ENCODE results near the gene PYCARD. TPM values are rescaled to one million over a fixed set of nuclear protein-coding genes. Genes with fewer than 3 reads are reported as not detected.

Gene PYCARD
- total RNA-seq (2014; rRNA removed) (16.5 and 29.8 TPM in 2 replicates), Bru-seq, nascent RNA (percentile 40 among the genes with signal in this experiment), BruChase-seq, experiment 1, labeled RNA remaining after a 6-hour chase (percentile 44 among the genes with signal in this experiment), BruChase-seq, experiment 2, labeled RNA remaining after a 2-hour chase (percentile 32 among the genes with signal in this experiment)
- long read RNA-seq, transcript PYCARD-201 (3 exons, 990 nt), result major isoform, 8 of 12 reads
- long read RNA-seq, partial matches to known transcripts, result 2 of 12 reads
- long read RNA-seq, other reads (novel, unspliced or antisense), result 0 of 12 reads

GRCh38 chr16:31202414-31203375 is at the start of gene PYCARD:
Gene PYCARD, minus strand, starts transcription at chr16:31202760. Its CDS starts 70 bp downstream, at chr16:31202690.
- CTCF ChIA-PET, result no interaction called here
- H3K27me3 ChIP-seq (ENCODE audit: low read length), result no peaks in the 10 kb centered on the region
- intact Hi-C loops (cut with micrococcal nuclease), result loop anchor here (10.0 kb wide), 1 partner anchor 252 kb away; the partner anchor contains the start of gene ARMC5
- no peak within 1 kb of the TSS for H3K27ac ChIP-seq (ENCODE audit: low read length)
- TF ChIP-seq EZH2phosphoT487 (IDR thresholded peaks at IDR 0.05; ENCODE audit: borderline replicate concordance, low read length) (no peak), CTCF (conservative IDR thresholded peaks at IDR 0.05; ENCODE audit: low read depth, low read length) (no peak), EZH2 (IDR thresholded peaks at IDR 0.05; ENCODE audit: low read length, unreplicated experiment) (no peak)
- ATAC-seq (peak; percentile 32), DNase-seq (peak; percentile 17)
- H4K20me1 ChIP-seq (ENCODE audit: low read length), result peaks cover 6% of the 10 kb centered on the region; the same call in 1 of the 2 replicates
- no peaks in the 10 kb centered on the region for H3K79me2 ChIP-seq (ENCODE audit: low read length)
- no peaks in the 10 kb centered on the region for H3K9me3 ChIP-seq (ENCODE audit: low read length)
- H3K9me2 ChIP-seq (replicated peaks; ENCODE audit: low read length), result no peaks in the 10 kb centered on the region
- H3F3A ChIP-seq (ENCODE audit: low read length, unreplicated experiment), result no peaks in the 10 kb centered on the region
- H3K4me3 ChIP-seq (ENCODE audit: low read length), result peak within 1 kb of the TSS; percentile 68
- 0 out of 2 replicates have a peak within 1 kb of the TSS, but pooled peaks have one; percentile 38 for H2AFZ ChIP-seq (ENCODE audit: low read length)
- H3K4me1 ChIP-seq (ENCODE audit: insufficient read depth, low read length), result peaks cover 22% of the 10 kb centered on the region; the same call in 1 of the 2 replicates
- POLR2A ChIA-PET (ENCODE audit: unreplicated experiment), result interaction anchor here (0.6 kb wide), 1 partner anchor 85 kb away, joined by 4 read pairs; the partner anchor contains the start of gene KAT8
- no peaks in the 10 kb centered on the region for H3K36me3 ChIP-seq (ENCODE audit: low read depth, low read length)
- H3K4me2 ChIP-seq (ENCODE audit: low read length), result peak within 1 kb of the TSS; percentile 83
- H3K9ac ChIP-seq (ENCODE audit: low read length), result no peak within 1 kb of the TSS
- BruUV-seq (replicated peaks), result no TSS peak

GRCh38 chr16:31251435-31251834 is 48.9 kb upstream of the PYCARD start:
- no peaks in the 10 kb centered on the region for H3K9me2 ChIP-seq (replicated peaks; ENCODE audit: low read length)
- DNase-seq (no peak), ATAC-seq (no peak)
- CTCF ChIA-PET, result no interaction called here
- no peak for TF ChIP-seq EZH2phosphoT487 (IDR thresholded peaks at IDR 0.05; ENCODE audit: borderline replicate concordance, low read length)
- TF ChIP-seq EZH2 (IDR thresholded peaks at IDR 0.05; ENCODE audit: low read length, unreplicated experiment), result no peak
- no peak for TF ChIP-seq CTCF (conservative IDR thresholded peaks at IDR 0.05; ENCODE audit: low read depth, low read length)
- intact Hi-C loops (cut with micrococcal nuclease), result no loop called here
- POLR2A ChIA-PET (ENCODE audit: unreplicated experiment), result no interaction called here
- no peaks in the 10 kb centered on the region for H3K9me3 ChIP-seq (ENCODE audit: low read length)
- no TSS peak for BruUV-seq (replicated peaks)
- no peaks in the 10 kb centered on the region for H3K79me2 ChIP-seq (ENCODE audit: low read length)
- H4K20me1 ChIP-seq (ENCODE audit: low read length), result no peaks in the 10 kb centered on the region
- H3K27me3 ChIP-seq (ENCODE audit: low read length), result peaks cover 14% of the 10 kb centered on the region; the same call in 1 of the 2 replicates
- H3K4me2 ChIP-seq (ENCODE audit: low read length), result no peak overlapping the region
- no peak overlapping the region for H3K27ac ChIP-seq (ENCODE audit: low read length)
- no peak overlapping the region for H2AFZ ChIP-seq (ENCODE audit: low read length)
- H3K4me1 ChIP-seq (ENCODE audit: insufficient read depth, low read length), result no peaks in the 10 kb centered on the region
- H3K36me3 ChIP-seq (ENCODE audit: low read depth, low read length), result no peaks in the 10 kb centered on the region
- no peaks in the 10 kb centered on the region for H3F3A ChIP-seq (ENCODE audit: low read length, unreplicated experiment)
- no peak overlapping the region for H3K4me3 ChIP-seq (ENCODE audit: low read length)
- H3K9ac ChIP-seq (ENCODE audit: low read length), result no peak overlapping the region
